Activated CD8-positive, alpha-beta memory T cell treated with anti-CD3 and anti-CD28 coated beads for 48 hours (primary cell): ENCODE results near the gene ANG.
"Not testable (repeated sequence)": the region's sequence is repeated elsewhere in the genome, so short reads cannot be mapped to it uniquely, and the experiment has no call there.

Experiments used
- DNase-seq, 3 experiments: peaks; one replicate each; pipeline ENCODE4 v3.0.0-alpha.2; 2020; ENCODE audit warnings: low read depth in 2 of 3, low spot score in 2 of 3

Gene ANG

DNA sequence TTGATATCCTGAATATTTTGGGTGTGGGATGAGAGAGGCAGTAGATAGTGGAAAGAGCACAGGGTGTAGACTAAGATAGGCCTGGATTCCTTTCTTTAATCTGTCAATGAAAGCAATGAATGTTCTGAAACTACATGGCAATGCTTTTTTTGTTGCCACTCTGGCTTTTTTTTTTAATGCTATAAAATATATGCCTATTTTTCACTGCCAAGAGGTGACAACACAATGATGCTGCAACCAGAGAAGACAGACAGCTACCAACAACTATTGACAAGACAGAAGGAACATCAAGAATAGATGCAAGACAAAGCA lies 9.4 kb downstream of the ANG start:
- DNase-seq: no peak

DNA sequence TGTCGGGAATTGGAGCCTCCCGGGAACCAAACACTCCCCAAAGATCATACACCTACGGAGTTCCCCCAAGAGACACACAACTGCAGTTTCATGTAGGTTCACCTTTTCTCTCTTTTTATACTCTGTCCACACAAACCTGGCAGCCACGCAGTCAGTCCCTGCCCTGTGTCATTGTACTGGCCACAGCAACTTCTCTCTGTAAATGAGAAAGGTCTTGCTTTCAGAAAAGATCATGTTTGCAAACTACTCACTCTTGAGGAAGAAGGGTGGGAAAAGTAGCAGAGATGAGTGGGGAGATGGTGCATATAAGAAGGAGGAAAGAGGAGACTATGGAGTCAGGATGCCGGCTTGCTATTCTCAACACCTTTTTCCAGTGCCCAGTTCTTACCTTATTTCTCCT lies 10.4 kb downstream of the ANG start:
- DNase-seq: no peak

DNA sequence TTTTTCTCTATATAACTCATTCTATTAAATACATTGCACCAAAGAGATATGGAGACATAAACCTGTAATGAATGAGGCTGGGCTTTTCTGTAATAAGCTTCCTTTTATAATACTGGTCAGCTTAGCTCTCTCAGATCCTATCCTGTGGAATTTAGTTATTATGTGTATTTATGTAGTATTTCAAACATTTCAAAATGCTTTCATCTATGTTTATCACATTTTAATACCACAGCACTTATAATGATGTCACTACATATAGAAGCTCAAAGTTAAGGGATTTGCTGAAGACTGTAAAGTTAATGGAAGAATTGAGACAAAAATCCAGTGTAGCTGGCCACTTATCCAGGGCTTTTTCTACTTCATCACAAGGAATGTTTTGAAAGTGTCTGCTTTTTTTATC lies 11.4 kb downstream of the ANG start:
- no peak for DNase-seq

DNA sequence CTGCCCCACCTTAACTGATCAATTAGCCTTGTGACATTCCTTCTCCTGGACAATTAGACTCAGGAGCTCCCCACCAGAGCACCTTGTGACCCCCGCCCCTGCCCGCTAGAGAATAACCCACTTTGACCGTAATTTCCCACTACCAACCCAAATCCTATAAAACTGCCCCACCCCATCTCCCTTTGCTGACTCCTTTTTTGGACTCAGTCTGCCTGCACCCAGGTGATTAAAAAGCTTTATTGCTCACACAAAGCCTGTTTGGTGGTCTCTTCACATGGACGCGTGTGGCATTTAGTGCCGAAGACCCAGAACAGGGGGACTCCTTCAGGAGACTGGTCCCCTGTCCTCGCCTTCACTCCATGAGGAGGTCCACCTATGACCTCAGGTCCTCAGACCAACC lies 12.4 kb downstream of the ANG start:
- DNase-seq: not testable (repeated sequence)

DNA sequence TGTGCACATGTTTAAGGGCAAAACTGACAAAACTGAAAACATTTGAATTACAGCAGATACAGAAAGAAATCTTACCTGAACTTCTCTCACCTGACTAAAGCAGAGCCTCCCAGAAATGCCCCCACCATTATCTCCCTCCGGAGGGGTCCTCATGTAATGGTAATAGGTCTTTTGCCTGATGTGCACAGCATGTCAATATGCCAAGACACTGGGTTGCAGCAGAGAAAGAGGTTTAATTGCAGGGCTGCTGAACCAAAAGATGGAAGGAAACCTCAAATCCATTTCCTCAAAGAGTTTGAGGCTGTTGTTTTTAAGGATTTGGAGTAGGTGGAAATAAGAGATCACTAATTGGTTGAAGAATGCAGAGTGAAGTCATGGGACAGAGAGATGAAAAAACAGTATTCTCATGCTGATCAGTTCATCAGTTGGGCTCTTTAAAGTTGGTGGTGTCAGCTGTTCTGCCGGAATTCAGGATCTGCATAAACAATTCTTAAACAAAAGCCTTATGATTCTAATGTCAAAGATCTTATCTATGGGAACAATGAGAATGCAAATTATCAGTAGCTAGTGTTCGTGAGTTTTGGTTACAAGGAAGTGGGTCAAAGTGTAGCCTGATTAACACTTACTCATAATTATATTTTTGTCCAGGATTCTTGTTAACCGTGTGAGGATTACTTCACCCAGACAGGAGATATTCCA lies 18.2 kb downstream of the ANG start:
- no peak for DNase-seq

DNA sequence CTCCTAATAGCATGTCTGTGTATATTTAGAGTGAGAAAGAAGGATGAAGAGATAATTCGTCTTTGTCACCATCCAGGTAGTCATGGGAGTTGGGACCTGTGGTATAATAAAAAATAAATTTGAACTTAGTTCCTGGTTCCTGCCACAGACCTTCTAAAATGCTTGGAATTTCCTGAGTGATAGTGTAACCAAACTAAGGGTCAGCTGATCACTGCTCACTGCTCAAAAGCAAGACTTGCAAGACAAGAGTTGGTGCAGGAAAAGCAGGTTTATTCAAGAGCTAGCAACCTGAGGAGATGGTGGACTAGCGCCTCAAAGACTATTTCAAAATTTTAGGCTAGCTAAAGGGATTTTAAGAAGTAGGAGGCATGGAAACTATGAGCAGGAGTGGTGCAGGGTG lies 19.1 kb downstream of the ANG start:
- no peak for DNase-seq

DNA sequence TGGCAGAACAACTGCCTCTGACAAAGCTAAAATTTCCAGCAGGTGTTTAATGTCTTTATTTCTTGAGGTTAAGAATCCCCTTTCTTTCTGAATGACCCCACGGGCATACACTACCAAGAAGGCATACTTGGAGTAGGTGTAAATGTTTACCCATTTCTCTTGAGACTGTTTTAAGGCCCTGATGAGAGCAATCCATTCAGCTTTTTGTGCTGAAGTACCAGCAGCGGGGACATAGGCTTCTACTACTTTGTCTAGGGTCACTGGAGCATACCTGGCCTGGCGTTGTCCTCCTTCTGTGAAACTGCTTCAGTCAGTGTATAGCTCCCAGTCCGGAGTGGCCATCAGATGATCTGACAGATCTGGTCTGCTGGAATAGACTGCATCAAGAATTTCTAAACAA lies 22.7 kb downstream of the ANG start:
- DNase-seq: no peak

DNA sequence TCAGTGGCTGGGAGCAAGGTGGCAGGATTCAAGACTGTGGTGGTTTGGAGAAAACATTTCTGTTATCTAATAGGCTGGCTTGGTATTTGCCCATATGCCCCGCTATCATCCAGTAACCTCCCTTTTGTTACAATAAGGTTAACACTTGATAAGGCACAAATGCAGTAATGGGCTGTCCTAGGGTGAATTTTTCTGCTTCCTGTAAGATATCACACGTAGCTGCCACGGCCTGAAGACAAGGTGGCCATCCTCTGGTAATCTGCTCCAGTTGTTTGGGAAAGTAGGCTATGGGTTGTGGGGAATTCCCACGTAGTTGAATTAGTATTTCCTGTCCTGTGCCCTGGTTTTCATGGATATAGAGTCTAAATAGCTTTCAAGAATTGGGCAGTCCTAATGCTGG lies 23.1 kb downstream of the ANG start:
- no peak for DNase-seq

DNA sequence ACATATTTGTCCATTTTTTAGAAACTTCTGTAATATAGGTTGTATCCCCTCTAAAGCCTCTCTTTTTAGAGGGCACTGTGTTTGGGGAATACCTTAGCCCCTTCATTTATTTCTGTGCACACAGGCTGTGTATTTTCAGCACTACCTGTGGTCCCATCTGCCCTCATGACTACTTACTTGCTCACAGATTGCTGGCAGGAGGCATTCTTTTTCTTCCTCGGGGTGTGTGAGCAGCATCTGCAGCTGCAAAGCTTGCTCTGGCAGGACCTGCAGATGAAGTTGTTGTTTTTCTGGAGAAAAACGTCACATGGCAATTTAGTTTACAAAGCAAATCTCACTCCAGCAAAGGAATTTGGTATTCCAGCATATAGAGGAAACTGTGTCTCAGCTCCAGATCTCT lies 24.3 kb downstream of the ANG start:
- no peak for DNase-seq

DNA sequence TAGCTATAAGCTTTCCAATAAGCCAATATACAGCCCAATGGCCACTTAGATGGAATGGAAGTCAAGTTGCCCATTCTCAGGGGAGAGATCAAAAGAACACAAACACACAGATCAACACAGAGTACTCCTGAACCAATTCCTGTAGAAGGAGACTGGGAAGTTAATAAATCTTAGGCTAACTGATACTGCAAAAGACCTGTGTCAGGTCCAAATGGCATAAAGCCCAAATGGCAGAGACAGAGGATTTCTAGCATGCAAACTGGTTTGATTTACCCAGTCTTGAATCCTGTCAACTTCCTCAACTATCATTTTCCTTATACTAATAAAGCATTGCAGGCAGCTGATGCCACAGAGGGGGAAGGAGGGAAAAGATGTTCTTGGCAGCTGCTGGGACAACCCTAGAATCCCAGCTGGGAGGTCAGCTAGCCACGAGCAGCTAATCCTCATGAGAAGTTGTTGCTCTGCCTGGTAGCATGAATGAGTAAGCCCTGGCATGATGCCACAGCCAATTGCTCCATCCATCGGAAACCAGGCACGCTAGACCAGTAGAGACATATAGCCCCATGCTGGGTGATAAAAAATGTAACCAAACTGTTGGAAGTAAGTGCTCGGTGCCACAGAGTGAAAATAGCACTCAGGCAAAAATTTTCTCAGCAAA lies 26.2 kb downstream of the ANG start:
- no peak for DNase-seq

DNA sequence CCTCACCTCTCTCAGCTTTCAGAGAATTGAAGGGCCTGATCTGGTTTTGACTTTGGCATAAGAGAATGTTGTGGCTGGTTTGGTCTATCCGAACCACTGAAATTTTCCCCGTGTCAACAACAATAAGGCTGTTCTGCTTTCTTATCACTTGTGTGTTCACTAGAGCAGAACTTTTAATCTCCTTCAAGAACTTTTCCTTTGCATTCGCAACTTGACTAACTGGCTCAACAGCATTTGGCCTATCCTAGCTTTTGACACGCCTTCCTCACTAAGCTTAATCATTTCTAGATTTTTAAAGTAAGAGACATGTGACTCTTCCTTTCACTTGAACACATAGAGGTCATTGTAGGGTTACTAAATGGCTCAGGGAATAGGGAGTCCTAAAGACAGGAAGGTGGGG lies 31.2 kb downstream of the ANG start:
- DNase-seq: no peak

DNA sequence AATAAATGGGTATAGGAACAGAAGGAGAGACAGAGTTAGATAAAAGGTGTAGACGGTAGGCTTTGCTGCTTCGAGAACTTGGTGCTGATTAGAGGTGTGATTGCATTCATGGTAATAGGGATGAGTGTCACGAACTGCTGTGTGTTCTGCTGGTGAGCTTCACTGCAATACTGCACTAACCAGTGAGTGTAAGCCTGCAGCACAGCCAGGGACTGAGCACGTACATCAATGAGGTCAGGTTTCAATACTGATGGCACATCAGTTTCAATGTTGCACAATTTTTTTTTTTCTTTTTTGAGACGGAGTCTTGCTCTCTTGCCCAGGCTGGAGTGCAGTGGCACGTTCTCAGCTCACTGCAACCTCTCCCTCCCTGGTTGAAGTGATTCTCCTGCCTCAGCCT lies 32.2 kb downstream of the ANG start:
- DNase-seq: no peak

DNA sequence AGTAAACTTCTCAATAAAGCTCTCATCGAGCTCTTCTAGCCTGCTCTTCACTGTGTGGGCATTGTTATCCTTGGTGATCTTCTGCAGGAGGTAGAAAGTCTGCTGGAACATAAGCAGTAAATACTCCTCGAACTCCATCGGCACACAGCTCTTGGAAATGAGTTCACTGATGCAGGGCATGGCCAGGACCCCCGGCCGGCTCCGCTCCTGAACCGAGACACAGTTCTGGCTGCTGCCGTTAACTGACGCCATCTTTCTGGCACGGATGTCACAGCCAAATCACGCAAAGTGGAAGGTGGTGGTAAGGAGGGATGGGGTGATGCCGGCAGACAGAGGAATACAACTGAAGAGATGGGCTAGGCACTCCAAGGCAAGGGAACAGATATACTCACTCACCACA lies 33.5 kb downstream of the ANG start:
- no peak for DNase-seq

DNA sequence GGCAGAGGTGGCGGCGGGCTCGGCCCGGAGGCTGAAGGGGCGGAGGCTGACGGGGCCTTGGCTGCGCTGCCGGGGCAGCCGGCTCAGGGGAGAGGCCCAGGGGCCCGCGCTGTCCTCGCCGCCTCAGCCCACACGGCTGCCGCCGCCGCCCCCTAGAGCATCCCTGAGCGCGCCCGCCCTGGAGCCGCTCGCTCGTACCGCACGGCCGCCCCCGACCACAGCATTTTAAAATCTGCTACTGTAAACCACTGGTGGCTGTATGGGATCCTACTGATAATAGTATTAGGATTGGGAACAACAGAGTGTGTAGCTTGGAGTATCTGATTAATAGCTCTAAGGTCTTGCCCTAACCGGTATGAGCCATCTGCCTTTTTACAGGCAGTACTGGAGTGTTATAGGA lies 34.9 kb downstream of the ANG start:
- no peak for DNase-seq

DNA sequence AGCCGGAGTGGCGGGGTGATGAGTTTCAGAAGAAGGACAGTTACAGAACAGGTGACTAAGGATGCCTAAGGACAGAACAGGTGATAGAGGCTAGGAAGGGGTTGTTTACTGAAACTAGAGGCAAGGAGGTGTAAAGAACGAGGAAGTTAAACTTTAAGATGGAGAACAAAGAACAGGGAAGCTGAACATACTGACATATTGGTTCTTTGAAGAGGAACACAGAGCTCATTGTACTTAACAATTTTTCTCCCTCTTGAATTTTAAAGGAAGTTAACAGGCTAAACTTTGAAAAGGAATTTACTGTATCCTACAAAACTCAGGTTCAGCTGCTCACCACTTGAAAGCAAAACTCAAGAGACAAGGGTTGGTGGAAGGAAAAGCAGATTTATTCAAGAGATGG lies 37.6 kb downstream of the ANG start:
- not testable (repeated sequence) for DNase-seq

DNA sequence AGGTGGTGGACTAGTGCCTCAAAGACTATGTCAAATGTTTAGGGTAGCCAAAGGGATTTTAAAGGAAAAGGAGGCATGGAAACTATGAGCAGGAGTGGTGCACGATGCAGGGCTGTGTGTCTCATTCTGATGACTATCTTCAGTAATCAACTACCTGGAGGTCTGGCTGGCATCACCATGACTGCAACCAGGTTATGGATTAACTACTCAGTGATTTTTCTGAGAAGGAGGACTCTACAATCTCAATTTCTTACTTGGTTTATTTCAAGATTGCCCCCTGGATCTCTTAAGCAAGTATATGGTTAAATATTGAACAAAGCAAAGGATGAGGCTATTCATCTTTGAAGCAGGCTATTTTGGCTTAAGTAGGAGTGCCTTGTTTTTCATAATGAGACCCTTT lies 38.0 kb downstream of the ANG start:
- no peak for DNase-seq

DNA sequence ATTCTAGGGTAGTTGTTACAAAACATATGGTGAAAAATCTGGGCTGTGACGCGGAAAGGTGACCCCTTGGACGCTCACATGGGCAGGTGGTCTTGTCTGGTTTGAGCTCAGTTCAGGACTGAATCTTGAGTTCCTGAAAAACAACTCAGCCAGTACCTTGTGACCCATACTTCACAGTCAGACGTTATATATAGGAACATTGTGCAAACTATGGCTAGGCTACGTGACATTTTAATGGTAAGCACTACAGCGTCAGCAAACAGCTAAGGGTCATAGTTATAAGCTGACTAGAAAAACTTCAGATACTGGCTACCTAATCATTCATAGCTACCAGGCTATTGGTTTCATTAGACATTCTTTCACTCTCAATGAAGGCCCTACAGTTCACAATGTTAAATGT lies 42.3 kb downstream of the ANG start:
- DNase-seq: no peak

DNA sequence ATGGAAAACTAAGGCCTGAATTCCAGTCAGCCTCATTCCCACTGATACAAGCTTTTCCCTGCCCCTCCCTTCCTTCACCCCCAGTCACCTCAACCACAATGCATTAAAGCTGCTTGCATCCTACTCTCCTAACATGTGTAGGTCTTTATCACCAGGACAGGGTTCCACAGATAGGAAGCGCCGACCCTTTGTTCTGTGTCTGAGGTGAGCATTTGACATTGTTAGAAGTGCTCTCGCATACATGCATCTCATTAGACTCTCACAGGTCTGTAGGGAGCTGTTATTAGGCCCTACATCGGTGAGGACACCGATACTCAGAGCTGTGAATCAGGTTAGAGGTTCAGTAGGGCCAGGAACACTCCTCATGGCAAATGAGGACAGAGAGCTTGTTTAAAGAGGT lies 43.9 kb downstream of the ANG start:
- no peak for DNase-seq

DNA sequence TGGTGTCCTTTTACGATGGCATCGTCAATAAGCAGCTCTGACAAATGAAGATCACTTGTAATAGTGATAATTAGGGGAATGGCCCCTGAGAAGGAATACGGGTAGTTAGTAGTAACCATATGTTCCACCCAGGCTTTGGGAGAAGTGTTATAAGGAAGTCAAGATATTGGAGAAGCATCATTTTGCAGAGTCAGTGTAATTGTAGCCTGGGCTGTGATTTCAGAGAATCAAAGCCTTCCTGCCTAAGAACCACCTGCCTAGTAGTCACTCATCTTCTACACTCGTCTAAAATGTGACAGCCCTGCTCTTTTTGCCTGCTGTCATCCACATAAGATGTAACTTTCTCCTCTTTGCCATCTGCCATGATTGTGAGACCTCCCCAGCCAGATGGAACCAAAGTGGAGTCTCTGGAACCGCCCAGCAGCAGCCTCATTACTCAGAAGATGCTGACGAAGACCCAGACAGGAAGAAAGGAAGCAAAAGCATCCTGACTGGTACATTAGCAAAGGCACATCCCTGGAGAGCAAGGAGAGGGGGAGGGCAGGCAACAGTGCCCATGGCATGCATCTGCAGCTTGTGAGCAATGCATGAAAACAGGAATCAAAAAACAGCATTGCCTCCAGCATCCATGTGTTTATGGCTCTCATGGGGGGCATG lies 44.5 kb downstream of the ANG start:
- DNase-seq: no peak

DNA sequence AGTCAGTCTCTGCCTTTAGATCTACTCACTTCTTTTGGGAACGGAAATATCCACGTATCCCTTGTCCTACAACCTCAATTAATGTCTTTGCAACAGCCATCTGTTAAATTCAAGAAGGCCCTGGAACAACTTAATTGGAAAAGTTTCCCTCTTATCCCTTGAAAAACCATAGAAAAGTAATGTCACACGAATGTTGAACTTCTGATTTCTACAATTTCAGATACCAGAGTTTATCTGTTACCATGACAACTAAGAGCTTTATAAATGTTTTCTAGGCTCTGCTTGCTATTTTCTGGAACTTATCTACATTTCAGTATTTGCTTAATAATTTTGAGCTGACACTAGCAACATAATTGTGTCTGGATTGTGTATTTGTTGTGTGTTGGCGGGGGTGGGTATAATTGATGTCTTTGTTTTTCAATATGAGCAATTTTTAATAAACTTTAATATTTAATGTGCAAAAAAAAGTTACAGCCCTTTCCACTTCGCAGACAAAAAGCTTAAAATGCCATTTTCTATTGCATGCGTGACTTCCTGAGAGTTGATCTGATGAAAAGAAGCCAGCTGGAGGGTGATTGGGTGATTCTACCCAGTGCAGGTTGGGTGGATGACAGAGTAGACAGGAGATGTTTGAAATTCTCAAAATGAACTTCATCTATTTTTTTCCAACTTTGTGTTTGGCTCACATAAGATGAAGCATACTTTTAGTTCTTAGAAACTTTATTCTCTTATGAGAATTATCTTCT lies 45.3 kb downstream of the ANG start:
- DNase-seq: no peak

DNA sequence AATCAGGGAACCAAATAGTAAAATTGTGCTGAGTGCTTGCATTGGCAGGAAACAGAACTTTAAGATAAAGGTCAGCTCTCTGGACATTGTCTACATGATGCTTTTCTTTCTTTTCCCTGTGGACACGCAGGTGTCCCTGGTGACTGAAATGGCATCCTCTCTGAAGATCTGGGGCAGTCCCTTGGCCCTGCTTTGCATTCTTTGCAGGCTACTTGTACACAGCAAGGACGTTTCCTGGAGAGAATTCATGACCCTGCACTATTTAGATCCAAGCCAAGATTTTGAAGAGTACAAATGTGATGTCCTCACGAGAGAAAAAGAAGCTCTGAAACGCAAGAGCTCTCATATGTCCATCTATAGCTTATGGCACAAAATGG lies 45.9 kb downstream of the ANG start:
- DNase-seq: no peak

DNA sequence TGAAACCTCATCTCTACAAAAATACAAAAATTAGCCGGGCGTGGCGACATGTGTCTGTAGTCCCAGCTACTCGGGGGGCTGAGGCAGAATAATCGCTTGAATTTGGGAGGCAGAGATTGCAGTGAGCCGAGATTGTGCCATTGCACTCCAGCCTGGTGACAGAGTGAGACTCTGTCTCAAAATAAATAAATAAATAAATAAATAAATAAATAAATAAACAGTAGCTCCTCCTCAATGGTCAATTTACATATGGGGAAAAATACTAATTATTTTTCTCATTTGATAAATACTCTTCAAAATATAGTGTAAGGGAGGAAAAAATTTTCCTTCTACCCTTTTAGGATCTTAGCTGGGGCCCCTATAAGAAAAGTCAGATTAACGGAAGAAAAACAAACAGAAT lies 49.7 kb downstream of the ANG start:
- not testable (repeated sequence) for DNase-seq
